ENCODE measurements around the gene PKP4.

Gene PKP4

GRCh38 chr2:158598862-158599517, 142.2 kb downstream of the PKP4 start:
- TF ChIP-seq MYC (IDR thresholded peaks at IDR 0.05; ENCODE audit: low read depth, low read length) (no peak), CTCF (IDR thresholded peaks at IDR 0.05; ENCODE audit: low read depth, low read length) (no peak), MAX (IDR thresholded peaks at IDR 0.05; ENCODE audit: low read depth, low read length) (no peak), POLR2A (IDR thresholded peaks at IDR 0.05; ENCODE audit: extremely low read depth, insufficient read length) (no peak)
- DNase-seq (ENCODE audit: low read depth), result no peak
- no peak overlapping the region for H3K4me3 ChIP-seq (ENCODE audit: low read depth, low read length)

- DNase-seq (ENCODE audit: low read depth), result no peak
- H3K4me3 ChIP-seq (ENCODE audit: low read depth, low read length), result no peak overlapping the region
- TF ChIP-seq POLR2A (IDR thresholded peaks at IDR 0.05; ENCODE audit: extremely low read depth, insufficient read length) (no peak), MAX (IDR thresholded peaks at IDR 0.05; ENCODE audit: low read depth, low read length) (no peak), MYC (IDR thresholded peaks at IDR 0.05; ENCODE audit: low read depth, low read length) (no peak), CTCF (IDR thresholded peaks at IDR 0.05; ENCODE audit: low read depth, low read length) (no peak)
Observed at GRCh38 chr2:158599609-158600008, 142.9 kb downstream of the PKP4 start.

GRCh38 chr2:158600155-158600802, 143.5 kb downstream of the PKP4 start:
- DNase-seq (ENCODE audit: low read depth), result no peak
- TF ChIP-seq CTCF (IDR thresholded peaks at IDR 0.05; ENCODE audit: low read depth, low read length) (no peak), MYC (IDR thresholded peaks at IDR 0.05; ENCODE audit: low read depth, low read length) (no peak), MAX (IDR thresholded peaks at IDR 0.05; ENCODE audit: low read depth, low read length) (no peak), POLR2A (IDR thresholded peaks at IDR 0.05; ENCODE audit: extremely low read depth, insufficient read length) (no peak)
- no peak overlapping the region for H3K4me3 ChIP-seq (ENCODE audit: low read depth, low read length)

- no peak overlapping the region for H3K4me3 ChIP-seq (ENCODE audit: low read depth, low read length)
- no peak for DNase-seq (ENCODE audit: low read depth)
- TF ChIP-seq POLR2A (IDR thresholded peaks at IDR 0.05; ENCODE audit: extremely low read depth, insufficient read length) (no peak), CTCF (IDR thresholded peaks at IDR 0.05; ENCODE audit: low read depth, low read length) (no peak), MAX (IDR thresholded peaks at IDR 0.05; ENCODE audit: low read depth, low read length) (no peak), MYC (IDR thresholded peaks at IDR 0.05; ENCODE audit: low read depth, low read length) (no peak)
Observed at GRCh38 chr2:158602027-158602426, 145.3 kb downstream of the PKP4 start.

GRCh38 chr2:158603205-158603604, 146.5 kb downstream of the PKP4 start:
- H3K4me3 ChIP-seq (ENCODE audit: low read depth, low read length), result no peak overlapping the region
- DNase-seq (ENCODE audit: low read depth), result no peak
- TF ChIP-seq MAX (IDR thresholded peaks at IDR 0.05; ENCODE audit: low read depth, low read length), result no peak
- TF ChIP-seq CTCF (IDR thresholded peaks at IDR 0.05; ENCODE audit: low read depth, low read length), result no peak
- TF ChIP-seq MYC (IDR thresholded peaks at IDR 0.05; ENCODE audit: low read depth, low read length), result no peak
- TF ChIP-seq POLR2A (IDR thresholded peaks at IDR 0.05; ENCODE audit: extremely low read depth, insufficient read length), result no peak
